ENCODE measurements around the gene PLEKHA6.

The PLEKHA6 gene

DNA sequence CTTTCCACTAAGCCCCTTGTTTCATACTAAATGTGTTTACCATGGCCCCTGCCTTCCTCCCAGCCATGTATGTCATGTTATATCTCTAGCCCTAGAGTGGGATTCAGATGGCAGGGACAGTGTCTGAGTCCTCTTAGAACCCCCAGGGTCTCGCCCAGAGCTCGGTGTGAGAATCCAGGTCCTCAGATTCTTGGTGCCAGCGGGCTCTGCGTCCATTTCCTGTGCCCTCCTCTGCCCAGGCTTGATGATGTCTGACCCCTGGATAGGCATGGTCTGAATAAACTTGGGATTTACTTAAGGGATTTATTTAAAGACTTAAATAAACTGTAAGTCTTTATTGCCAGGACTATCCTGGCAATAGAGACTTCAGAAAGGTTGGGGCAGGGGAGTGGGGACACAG is 157.2 kb downstream of the PLEKHA6 start:
- Histone ChIP-seq H2BK12ac (ENCODE audit: low read length) (no peak overlapping the region), H2BK120ac (ENCODE audit: insufficient read depth, low read length, poor library complexity) (no peak overlapping the region), H3K4me2 (ENCODE audit: low read length) (no peak overlapping the region), H4K12ac (ENCODE audit: low read depth, low read length) (no peak overlapping the region), H3K4me3 (ENCODE audit: low read depth, low read length) (no peak overlapping the region), H4K91ac (ENCODE audit: low read depth, low read length) (no peak overlapping the region), H3K79me2 (ENCODE audit: control insufficient read depth, insufficient read depth, low read length, poor library complexity) (peaks cover 2% of the 10 kb centered on the region), H3K4ac (ENCODE audit: low read depth, low read length) (no peak overlapping the region), H4K8ac (ENCODE audit: low read depth, low read length) (no peak overlapping the region), H3K27me3 (ENCODE audit: insufficient read depth, low read length) (no peaks in the 10 kb centered on the region), H3K23ac (ENCODE audit: low read length) (no peak overlapping the region), H3K9ac (ENCODE audit: low read length) (no peak overlapping the region), H3K36me3 (ENCODE audit: control insufficient read depth in 1 of 2, insufficient read depth in 2 of 2, low read length in 2 of 2) (no peaks in the 10 kb centered on the region), H3K14ac (ENCODE audit: low read length) (no peak overlapping the region), H3K79me1 (ENCODE audit: low read length) (peaks cover 13% of the 10 kb centered on the region), H2BK5ac (ENCODE audit: low read depth, low read length, poor library complexity) (no peak overlapping the region), H3K27ac (ENCODE audit: low read depth, low read length) (no peak overlapping the region), H3K18ac (ENCODE audit: low read length) (no peak overlapping the region), H2AFZ (ENCODE audit: insufficient read depth, low read length, poor library complexity) (no peak overlapping the region), H3K9me3 (ENCODE audit: insufficient read depth, low read depth, low read length) (no peaks in the 10 kb centered on the region), H3K4me1 (ENCODE audit: control insufficient read depth in 1 of 2, insufficient read depth in 2 of 2, low read length in 2 of 2) (peaks cover 16 to 17% of the 10 kb centered on the region in 2 experiments), H2AK5ac (ENCODE audit: low read length) (no peak overlapping the region)
- no CpG with 5 or more reads among the region's 4 CpGs for WGBS (ENCODE audit: extremely low coverage, insufficient coverage, insufficient read length)
- no peak for DNase-seq

DNA sequence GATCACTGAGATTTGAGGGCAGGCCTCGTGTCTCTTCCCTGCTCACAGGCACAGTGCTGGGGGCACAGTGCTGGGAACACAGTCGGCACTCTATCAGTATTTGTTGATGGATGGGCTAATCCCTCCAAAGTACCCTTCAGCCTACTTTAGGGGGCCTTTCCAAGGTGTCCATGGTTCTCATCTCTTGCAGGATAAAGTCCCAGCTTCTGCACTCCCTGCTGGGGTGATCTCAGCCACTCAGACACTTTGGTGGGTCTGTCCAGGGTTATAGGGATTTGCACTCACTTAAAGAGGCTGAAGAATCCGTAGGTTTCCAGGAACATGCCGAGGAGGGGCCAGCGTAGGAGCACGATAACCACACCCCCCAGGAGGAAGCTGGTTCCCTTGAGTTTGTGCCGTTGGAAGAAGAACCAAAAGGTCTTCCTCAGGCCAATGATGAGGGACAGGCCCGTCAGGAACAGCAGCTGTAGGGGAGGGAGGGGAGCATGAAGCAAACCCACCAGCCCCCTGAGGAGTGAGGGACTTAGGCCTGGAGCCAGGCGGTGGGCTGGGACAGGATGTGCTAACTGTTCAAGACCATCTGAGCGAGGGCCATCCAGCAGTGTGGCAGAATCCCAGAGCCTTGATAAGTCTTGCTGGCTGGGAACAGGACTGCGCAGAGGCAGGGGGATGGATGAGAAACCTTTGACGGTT is 158.2 kb downstream of the PLEKHA6 start:
- Histone ChIP-seq H3K4me2 (ENCODE audit: low read length) (no peak overlapping the region), H3K27ac (ENCODE audit: low read depth, low read length) (no peak overlapping the region), H2AFZ (ENCODE audit: insufficient read depth, low read length, poor library complexity) (no peak overlapping the region), H3K9me3 (ENCODE audit: insufficient read depth, low read depth, low read length) (no peaks in the 10 kb centered on the region), H3K4me3 (ENCODE audit: low read depth, low read length) (no peak overlapping the region), H3K18ac (ENCODE audit: low read length) (no peak overlapping the region), H4K8ac (ENCODE audit: low read depth, low read length) (no peak overlapping the region), H2BK12ac (ENCODE audit: low read length) (no peak overlapping the region), H4K91ac (ENCODE audit: low read depth, low read length) (no peak overlapping the region), H2AK5ac (ENCODE audit: low read length) (no peak overlapping the region), H3K27me3 (ENCODE audit: insufficient read depth, low read length) (no peaks in the 10 kb centered on the region), H3K79me1 (ENCODE audit: low read length) (peaks cover 18% of the 10 kb centered on the region), H3K79me2 (ENCODE audit: control insufficient read depth, insufficient read depth, low read length, poor library complexity) (peaks cover 2% of the 10 kb centered on the region), H3K9ac (ENCODE audit: low read length) (no peak overlapping the region), H2BK120ac (ENCODE audit: insufficient read depth, low read length, poor library complexity) (no peak overlapping the region), H3K23ac (ENCODE audit: low read length) (no peak overlapping the region), H3K4ac (ENCODE audit: low read depth, low read length) (no peak overlapping the region), H4K12ac (ENCODE audit: low read depth, low read length) (no peak overlapping the region), H3K36me3 (ENCODE audit: control insufficient read depth in 1 of 2, insufficient read depth in 2 of 2, low read length in 2 of 2) (no peaks in the 10 kb centered on the region), H3K14ac (ENCODE audit: low read length) (no peak overlapping the region), H3K4me1 (ENCODE audit: control insufficient read depth in 1 of 2, insufficient read depth in 2 of 2, low read length in 2 of 2) (peaks cover 21 to 23% of the 10 kb centered on the region in 2 experiments), H2BK5ac (ENCODE audit: low read depth, low read length, poor library complexity) (no peak overlapping the region)
- no CpG with 5 or more reads among the region's 12 CpGs for WGBS (ENCODE audit: extremely low coverage, insufficient coverage, insufficient read length)
- DNase-seq, result no peak

DNA sequence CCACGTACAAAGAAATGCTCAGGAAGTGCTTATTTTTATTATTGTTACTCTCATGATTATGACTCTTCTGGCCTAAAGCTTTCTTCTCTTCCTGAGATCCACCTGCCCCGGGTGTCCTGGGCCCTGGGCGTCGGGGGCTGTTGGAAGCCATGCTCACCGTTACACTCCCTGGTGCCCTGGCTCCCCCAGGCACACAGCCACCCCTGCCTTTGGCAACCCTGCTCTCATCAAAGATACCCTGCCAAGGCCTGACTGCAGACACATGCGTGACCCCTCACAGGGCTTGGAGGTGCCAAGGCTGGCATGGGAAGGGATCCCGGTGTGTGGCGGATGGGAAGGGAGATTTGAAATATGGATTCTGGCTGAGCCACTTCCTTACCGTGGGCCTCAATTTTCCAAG is 160.2 kb downstream of the PLEKHA6 start:
- Histone ChIP-seq H3K9me3 (ENCODE audit: insufficient read depth, low read depth, low read length) (peaks cover 5% of the 10 kb centered on the region), H3K27me3 (ENCODE audit: insufficient read depth, low read length) (no peaks in the 10 kb centered on the region), H3K4me1 (ENCODE audit: control insufficient read depth in 1 of 2, insufficient read depth in 2 of 2, low read length in 2 of 2) (peaks cover 26 to 30% of the 10 kb centered on the region in 2 experiments), H4K8ac (ENCODE audit: low read depth, low read length) (no peak overlapping the region), H2BK120ac (ENCODE audit: insufficient read depth, low read length, poor library complexity) (peak overlapping the region; percentile 19), H3K4me2 (ENCODE audit: low read length) (no peak overlapping the region), H4K91ac (ENCODE audit: low read depth, low read length) (peak overlapping the region; percentile 83), H3K23ac (ENCODE audit: low read length) (no peak overlapping the region), H2AFZ (ENCODE audit: insufficient read depth, low read length, poor library complexity) (no peak overlapping the region), H2AK5ac (ENCODE audit: low read length) (peak overlapping the region; percentile 33), H2BK12ac (ENCODE audit: low read length) (peak overlapping the region; percentile 77), H3K4ac (ENCODE audit: low read depth, low read length) (peak overlapping the region; percentile 0), H2BK5ac (ENCODE audit: low read depth, low read length, poor library complexity) (peak overlapping the region; percentile 4), H3K27ac (ENCODE audit: low read depth, low read length) (no peak overlapping the region), H3K4me3 (ENCODE audit: low read depth, low read length) (no peak overlapping the region), H3K18ac (ENCODE audit: low read length) (no peak overlapping the region), H3K36me3 (ENCODE audit: control insufficient read depth in 1 of 2, insufficient read depth in 2 of 2, low read length in 2 of 2) (no peaks in the 10 kb centered on the region), H3K79me1 (ENCODE audit: low read length) (peaks cover 18% of the 10 kb centered on the region), H3K9ac (ENCODE audit: low read length) (no peak overlapping the region), H4K12ac (ENCODE audit: low read depth, low read length) (no peak overlapping the region), H3K14ac (ENCODE audit: low read length) (peak overlapping the region; percentile 79), H3K79me2 (ENCODE audit: control insufficient read depth, insufficient read depth, low read length, poor library complexity) (peaks cover 2% of the 10 kb centered on the region)
- DNase-seq, result no peak
- no CpG with 5 or more reads among the region's 9 CpGs for WGBS (ENCODE audit: extremely low coverage, insufficient coverage, insufficient read length)

DNA sequence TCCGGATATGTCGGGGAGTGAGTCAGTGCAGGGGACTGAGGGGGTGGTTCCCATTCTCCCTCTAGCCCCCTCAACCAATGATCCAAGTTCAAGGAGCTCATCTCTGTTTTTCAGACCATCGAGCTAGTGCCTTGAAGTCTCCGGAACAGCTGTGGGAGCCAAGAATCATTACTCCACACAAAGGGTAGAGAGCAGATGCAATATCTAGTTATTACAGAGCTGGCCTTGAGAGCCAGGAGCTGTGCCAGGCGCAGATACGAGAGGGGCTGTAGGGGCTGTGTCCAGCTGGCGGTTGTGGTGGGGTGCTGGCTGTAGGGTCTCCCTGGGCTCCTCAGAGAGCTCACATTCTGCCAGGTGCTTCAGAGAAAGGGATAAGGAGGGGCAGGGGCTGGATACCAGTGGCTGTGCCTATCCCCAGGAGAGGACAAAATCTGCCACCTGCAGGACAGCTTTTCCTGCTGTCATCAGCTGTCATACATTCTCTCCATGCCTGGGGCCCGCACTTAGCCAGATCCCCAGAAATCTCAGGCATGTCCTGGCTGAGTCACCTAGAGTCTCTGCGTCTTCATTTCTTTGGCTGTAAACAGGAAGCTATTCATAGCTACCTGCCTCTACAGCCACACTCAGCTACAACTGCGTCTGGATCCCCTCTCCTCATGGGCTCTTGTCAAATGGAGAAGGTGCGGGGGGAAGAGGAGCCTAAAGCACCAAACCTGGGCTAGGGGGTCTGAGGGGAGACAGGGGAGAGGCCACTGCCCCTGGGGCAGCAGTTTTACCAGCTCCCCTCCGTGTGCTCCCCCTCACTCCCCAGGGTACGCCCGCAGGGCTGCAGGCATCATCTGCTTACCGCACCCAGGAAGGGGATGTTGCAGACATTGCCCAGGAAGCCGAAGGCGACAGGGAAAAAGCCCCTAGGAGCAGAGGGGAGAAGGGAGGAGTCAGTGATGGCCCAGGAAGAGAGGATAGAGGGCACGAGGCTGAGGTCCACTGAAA is 161.1 kb downstream of the PLEKHA6 start:
- Histone ChIP-seq H3K79me1 (ENCODE audit: low read length) (peaks cover 18% of the 10 kb centered on the region), H3K27me3 (ENCODE audit: insufficient read depth, low read length) (no peaks in the 10 kb centered on the region), H3K79me2 (ENCODE audit: control insufficient read depth, insufficient read depth, low read length, poor library complexity) (peaks cover 2% of the 10 kb centered on the region), H3K4me1 (ENCODE audit: control insufficient read depth in 1 of 2, insufficient read depth in 2 of 2, low read length in 2 of 2) (peaks cover 26 to 30% of the 10 kb centered on the region in 2 experiments), H2BK120ac (ENCODE audit: insufficient read depth, low read length, poor library complexity) (peak overlapping the region; percentile 87), H3K14ac (ENCODE audit: low read length) (peak overlapping the region; percentile 60), H2AFZ (ENCODE audit: insufficient read depth, low read length, poor library complexity) (peak overlapping the region; percentile 66), H3K9me3 (ENCODE audit: insufficient read depth, low read depth, low read length) (peaks cover 5% of the 10 kb centered on the region), H4K91ac (ENCODE audit: low read depth, low read length) (peak overlapping the region; percentile 80), H3K27ac (ENCODE audit: low read depth, low read length) (peak overlapping the region; percentile 83), H3K23ac (ENCODE audit: low read length) (no peak overlapping the region), H3K9ac (ENCODE audit: low read length) (no peak overlapping the region), H2BK12ac (ENCODE audit: low read length) (peak overlapping the region; percentile 80), H3K4me2 (ENCODE audit: low read length) (peak overlapping the region; percentile 25), H3K4ac (ENCODE audit: low read depth, low read length) (peak overlapping the region; percentile 47), H3K4me3 (ENCODE audit: low read depth, low read length) (no peak overlapping the region), H2BK5ac (ENCODE audit: low read depth, low read length, poor library complexity) (peak overlapping the region; percentile 80), H2AK5ac (ENCODE audit: low read length) (peak overlapping the region; percentile 70), H3K18ac (ENCODE audit: low read length) (peak overlapping the region; percentile 45), H4K12ac (ENCODE audit: low read depth, low read length) (peak overlapping the region; percentile 70), H4K8ac (ENCODE audit: low read depth, low read length) (peak overlapping the region; percentile 83), H3K36me3 (ENCODE audit: control insufficient read depth in 1 of 2, insufficient read depth in 2 of 2, low read length in 2 of 2) (no peaks in the 10 kb centered on the region)
- WGBS (ENCODE audit: extremely low coverage, insufficient coverage, insufficient read length), result no CpG with 5 or more reads among the region's 18 CpGs
- peak; percentile 91 to 93 for DNase-seq

All from trophoblast cell (in vitro differentiated cells and primary cell).